T-helper 1 cell treated with Interleukin-12 subunit alpha and Interleukin-12 subunit beta and Interleukin-4 antibody, amounts not matched to agents 30 ng/mL and 1 ng/mL, for 36 hours (primary cell): ENCODE data around the gene CELA2A. TPM values are rescaled to one million over a fixed set of nuclear protein-coding genes. Genes with fewer than 3 reads are reported as not detected.

Experiments used
- intact Hi-C: fragments of 100-400 bp; cut with micrococcal nuclease; formaldehyde crosslinking; loops from one replicate; pipeline ENCODE4 v1.15.1; 2024
- total RNA-seq: library from RNA; stranded (reverse); gene quantifications from 2 replicates; pipeline ENCODE4 v1.2.3, GENCODE V29; 2022

Gene CELA2A
- total RNA-seq = not detected in 2 replicates

DNA sequence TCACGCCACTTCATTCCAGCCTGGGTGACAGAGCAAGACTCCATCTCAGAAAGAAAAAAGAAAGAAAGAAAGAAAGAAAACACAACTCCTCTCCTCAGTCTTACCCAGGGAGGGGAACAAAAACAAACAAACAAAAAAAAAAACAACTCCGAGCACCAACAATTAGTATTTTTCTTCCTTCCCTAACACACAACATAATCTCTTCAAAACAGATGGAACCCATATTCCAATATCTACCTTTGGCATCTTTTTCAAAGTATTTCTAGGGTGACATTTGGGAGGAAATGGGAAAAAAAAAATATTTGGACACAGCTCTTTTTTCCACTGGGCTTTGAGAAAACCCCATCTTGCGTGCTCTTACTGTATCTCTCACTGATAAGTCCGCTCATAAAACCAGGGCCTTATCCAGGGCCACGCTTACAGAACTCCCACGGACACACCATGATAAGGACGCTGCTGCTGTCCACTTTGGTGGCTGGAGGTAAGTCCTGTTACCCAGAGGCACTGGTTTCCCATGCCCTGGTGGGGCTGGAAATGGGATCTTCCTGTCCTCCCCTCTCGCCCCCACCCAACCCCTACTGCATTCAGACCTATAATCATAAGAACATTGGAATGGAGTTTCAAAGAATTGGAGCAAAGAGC lies at the start of gene CELA2A:
TSS of gene CELA2A (plus strand) at position 420 of the 642 bp plus-strand sequence. CDS start at position 442, 22 bp downstream.
- intact Hi-C loops = no loop called here

DNA sequence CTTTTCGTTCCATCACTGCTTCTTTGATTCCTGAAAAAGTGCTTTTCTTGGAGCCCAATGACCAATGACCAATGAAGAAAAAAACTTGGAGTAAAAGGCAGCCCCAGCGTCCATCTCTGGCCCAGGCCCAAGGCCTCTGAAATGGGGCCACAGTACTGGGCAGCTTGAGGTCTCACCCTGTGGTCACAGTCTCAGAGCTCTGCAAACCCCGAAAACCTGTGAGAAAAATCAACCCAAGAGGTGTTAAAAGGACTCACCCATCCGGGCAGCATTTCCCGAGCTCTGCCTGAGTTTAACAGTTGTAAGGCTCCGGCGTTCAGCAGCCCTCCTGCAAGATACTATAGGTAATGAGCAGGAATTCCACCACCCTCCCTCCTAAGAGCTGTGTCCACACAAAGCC lies 49.0 kb upstream of the CELA2A start:
- intact Hi-C loops = no loop called here

DNA sequence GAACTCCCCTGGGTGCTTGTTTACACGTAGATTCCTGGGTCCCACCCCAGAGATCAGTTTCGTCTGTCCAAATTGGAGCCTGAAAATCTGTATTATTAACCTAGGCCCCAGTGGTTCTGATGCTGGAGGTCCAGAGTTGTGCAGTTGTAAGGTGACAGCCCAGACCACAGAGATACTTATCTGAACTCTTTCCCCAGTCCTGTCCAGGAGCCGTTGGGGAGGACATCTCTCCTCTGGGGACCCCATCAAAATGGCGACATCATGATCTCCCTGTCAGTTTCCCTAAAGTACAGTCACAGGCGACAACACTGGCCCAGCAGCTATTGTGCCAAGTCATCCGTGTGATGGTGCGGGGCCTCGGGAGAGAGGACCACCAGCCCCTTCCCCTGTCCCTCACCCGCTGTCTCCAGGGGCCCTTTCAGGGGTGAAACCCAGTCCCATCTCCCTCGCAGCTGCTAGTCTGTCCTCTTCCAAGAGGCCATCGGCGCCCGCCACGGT lies 47.6 kb upstream of the CELA2A start:
- intact Hi-C loops = loop anchor here (1.0 to 2.0 kb wide), 6 partner anchors 8 to 958 kb away; partner anchors contain the start of genes DNAJC16 and SZRD1

DNA sequence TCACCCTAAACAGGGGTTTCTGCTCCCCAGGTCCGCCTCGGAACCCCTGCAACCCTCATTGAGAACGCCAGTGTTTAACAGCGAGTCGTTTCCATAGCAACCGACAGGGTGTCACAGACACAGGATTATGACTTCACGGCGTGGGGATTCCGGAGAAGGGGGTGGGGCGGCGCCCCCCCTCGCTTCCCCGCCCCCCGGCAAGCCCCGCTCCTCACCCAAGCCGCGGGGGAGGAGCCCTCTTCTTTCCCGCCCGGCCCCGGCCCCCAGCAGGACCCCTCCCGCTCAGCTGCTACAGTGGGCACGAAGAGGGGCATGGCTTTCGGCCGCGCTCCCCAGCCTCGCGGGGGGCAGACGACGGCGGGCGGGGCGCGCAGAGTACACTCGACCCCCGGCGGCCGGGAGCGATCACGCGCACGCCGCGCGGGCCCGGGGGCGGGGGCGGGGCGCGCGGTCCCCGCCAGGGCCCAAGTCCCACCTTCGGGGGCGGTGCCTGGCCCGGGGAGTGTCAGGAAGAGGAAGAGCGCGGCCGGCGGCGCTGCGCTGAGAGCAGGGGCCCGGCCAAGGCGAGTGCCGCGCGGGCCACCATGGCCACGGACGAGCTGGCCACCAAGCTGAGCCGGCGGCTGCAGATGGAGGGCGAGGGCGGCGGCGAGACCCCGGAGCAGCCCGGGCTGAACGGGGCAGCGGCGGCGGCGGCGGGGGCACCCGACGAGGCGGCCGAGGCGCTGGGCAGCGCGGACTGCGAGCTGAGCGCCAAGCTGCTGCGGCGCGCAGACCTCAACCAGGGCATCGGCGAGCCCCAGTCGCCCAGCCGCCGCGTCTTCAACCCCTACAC lies 46.9 kb upstream of the CELA2A start, which contains the start of gene EFHD2:
TSS of gene EFHD2 (plus strand) at position 501 of the 835 bp plus-strand sequence. CDS start at position 585, 84 bp downstream.
- intact Hi-C loops = loop anchor here (1.0 to 10.0 kb wide), 8 partner anchors 8 to 1643 kb away; partner anchors contain the start of genes DNAJC16, SDHB and SZRD1

DNA sequence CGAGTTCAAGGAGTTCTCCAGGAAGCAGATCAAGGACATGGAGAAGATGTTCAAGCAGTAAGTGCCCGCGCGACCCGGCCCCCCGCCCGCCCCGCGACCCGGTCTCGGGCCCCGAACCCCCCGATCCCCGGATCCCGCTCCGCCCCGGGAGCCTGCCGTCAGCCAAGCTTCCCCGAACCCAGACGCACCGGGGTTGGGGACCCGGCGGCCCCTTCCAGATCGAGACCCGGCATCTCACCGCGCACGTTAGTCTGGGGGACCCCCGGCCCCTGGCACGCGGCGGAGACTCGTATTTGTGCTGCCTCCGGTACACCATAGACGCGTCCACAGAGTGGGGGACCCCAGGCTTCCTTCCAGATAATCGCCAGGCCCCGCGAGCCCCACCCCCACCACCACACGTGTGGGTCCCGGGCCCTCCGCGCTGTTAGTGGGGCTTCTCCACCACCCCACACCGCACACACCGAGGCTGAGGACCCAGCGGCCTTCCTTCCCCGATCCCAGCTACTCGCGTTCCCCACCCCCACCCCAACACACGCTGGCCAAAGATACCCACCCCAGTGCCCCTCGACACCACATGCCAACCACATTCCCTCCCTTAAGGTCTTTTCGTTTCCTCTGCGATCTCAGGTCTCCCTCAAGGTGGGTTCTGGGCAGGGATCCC lies 46.2 kb upstream of the CELA2A start:
- intact Hi-C loops = loop anchor here (5.0 to 10.0 kb wide), 2 partner anchors 284 to 1642 kb away; partner anchors contain the start of gene SDHB

DNA sequence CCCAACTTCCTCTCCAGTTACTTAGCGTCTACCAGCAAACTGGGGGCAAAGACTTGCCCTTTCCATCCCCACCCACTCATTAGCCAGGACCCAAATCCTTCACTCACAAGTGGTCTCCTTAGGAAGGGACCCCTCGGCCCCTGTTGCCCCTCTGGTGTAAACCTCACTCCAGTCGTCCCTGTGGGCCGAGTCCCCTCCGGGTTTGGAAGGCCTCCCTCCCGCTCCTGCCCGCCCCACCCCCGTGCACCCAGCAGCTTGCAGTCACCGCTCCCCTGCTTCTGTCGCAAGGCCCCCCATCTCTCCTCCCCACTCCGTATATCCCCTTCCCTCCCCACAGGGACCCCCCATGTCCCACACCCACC lies 45.7 kb upstream of the CELA2A start:
- intact Hi-C loops = loop anchor here (5.0 to 10.0 kb wide), 2 partner anchors 284 to 1641 kb away; partner anchors contain the start of gene SDHB

DNA sequence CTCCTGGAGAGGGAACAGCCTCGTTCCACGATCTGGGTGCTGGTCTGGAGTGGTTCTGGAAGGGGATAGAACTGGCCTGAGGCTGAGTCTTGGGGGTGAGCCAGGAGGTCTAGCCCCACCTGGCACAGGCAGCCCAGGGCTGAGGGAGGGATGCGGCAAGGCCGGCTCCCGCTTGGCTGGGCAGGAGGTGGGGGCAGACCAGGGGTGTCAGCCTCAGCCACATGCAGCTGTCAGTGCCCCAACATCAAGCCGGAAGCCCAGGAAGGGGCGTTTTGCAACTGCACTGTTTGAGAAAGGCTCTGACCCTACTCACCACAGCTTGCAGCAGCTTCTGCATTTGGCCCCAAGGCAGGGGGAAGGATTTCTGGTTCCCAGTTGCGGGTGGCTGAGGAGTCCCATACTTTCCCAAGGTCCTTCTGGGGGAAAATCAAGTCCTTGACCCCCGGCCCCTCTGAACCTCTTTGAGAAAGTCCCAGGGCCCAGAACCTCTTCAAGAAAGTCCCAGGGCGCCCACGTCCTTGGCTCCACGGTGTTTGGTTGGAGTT lies 44.9 kb upstream of the CELA2A start:
- intact Hi-C loops = loop anchor here (5.0 to 10.0 kb wide), 2 partner anchors 283 to 1641 kb away; partner anchors contain the start of gene SDHB

DNA sequence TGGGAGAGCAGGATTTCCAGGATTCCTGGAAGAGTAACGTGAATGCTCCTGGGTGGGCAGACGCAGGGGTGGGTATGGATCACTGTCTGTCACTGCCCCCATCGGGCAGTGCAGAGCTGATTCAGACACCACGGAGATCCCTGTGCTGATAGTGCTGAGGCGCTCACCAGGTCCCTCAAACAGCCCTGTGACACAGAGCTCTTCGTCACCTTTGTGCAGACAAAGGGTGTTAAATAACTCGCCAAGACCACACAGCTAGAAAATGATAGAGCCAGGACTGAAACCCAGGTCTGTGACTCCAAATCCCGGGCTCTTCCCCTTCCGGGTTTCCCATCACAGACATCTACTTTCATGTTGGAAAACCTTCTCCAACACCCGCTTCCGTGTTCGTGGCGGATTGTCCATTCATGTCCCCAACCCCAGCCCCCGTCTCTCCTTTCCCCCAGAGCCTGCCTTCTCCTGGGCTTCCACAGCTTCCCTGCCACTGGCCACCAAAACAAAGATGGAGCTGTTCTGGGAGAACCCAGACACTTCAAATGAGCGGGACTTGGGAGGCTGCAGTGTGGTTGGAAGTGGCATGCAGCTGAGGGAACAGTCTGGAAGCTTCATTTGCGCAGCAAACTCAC lies 44.2 kb upstream of the CELA2A start:
- intact Hi-C loops = loop anchor here (5.0 to 10.0 kb wide), 2 partner anchors 283 to 1640 kb away; partner anchors contain the start of gene SDHB

DNA sequence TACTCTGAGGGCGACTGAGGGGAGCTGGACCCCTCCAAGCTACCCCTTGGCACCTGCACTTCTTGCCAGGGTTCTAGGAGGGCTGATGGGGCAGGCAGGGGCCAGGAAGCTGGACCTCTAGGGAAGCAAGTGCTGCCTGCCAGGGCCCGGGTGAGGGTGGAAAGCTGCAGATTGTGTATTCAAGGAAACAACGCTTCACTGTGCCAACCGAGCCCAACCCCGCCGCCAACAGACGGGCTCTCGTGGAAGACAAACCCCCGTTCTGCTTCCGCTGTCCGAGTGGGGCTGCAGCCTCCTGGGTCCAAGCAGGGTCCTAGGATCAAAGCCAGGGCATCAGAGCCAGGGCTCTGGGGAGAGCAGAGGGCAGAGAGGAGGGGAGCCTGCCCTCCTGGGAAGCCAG lies 43.7 kb upstream of the CELA2A start:
- intact Hi-C loops = loop anchor here (5.0 to 10.0 kb wide), 2 partner anchors 282 to 1639 kb away; partner anchors contain the start of gene SDHB

DNA sequence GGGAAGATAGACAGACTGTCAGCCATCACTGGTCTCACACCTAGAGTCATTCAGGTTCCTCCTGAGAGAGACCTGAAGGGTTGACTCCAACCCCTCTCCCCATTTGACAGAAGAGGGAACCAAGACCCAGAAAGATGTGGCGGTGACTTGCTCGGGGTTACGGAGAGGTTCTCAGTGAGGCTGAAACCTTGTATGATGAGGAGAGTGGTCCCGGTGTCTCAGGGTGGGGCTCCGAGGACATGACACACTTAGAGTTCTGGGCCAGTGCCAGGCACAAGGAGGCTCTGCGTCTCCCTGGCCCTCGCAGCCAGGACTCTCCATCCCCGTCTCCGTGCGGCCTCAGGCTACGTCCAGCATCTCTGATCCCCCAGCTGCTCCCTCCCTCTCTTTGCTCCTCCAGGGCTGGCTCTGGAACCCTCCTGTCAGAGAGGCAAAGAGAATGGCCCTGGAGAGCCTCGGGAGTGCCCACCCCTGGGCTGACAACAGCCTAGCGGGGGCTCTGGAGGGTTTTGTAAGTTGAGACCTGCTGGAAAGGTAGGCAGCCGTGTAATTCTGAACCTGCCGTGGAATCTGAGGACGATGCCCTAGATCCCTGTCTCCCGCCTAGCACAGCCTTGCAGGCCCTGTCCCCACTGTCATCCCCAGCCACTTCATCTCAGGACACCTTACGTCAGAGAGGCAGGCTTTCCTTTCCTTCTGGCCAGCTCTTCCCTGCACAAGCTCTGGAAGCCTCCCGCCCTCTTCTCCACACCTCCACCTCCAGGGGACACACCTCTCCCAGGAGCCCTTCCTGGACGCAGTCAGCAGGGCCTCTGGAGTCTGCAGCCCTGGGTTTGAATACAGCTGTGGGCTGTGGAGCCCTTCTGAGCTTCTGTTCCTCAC lies 42.7 kb upstream of the CELA2A start:
- intact Hi-C loops = loop anchor here (5.0 to 10.0 kb wide), 2 partner anchors 281 to 1638 kb away; partner anchors contain the start of gene SDHB

DNA sequence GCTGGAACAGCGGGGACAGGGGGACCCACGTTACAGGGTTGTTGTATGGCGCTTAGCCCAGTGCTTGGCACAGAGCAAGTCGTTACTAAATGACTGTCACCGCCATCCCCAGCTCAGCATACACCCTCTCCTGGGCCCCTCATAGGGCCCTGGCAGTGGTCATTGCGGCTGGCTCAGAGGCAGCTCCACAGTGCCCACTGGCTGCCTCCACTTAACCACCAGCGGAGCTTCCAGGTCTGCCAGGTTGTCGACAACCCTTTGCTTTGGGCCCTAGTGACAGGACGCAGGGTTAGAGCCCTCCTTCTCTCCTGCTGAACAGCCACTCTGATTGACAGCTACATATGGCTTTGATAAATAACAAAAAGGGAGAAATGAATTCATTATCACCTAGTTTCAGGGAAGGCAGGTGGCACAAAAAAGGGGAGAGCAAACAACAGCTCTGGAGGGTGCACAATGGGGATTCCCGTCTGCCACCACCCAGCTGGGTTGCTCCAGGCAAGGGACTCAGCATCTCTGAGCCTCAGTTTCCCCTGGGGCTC lies 42.0 kb upstream of the CELA2A start:
- intact Hi-C loops = loop anchor here (5.0 to 10.0 kb wide), 2 partner anchors 280 to 1638 kb away; partner anchors contain the start of gene SDHB

DNA sequence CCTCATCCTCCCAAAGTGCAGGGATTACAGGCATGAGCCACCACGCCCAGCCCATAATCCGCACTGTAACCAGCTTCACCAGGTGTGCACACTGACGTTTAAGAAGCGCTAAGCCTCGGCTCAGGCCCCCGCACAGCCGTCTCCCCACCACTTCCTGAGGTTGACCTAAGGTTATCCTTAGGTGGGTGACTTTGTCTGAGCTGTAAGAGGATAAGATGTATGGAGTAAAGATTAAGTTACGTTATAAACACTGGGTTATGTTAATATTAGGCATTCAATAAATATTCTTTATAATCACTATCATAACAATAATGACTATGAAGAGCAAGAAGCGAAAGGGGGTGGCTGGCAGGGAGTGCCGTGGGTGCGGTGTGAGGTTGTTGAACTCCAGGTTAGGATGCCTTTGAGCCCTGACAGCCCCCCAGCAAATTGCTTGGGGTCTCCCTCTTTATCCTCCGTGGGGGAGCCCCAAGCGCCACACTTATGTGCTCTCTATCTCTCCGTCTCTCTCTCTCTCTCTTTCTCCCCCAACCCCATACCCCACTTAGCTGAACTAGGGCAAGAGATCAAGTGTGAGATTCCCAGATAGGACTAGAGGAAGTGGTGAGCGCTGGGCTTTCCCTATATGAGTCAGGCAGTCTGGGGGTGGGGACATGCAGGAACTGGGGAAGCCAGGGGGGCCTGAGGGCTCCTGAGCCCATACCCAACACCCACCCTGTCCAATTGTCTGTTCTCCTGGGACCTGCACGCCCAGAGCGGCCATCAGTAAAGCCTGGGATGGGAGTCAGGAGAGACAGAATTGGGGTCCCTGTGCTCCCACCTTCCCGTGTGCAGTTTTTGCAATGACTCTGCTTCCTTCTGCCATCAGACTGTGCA lies 39.2 kb upstream of the CELA2A start:
- intact Hi-C loops = loop anchor here (1.0 to 10.0 kb wide), 6 partner anchors 8 to 278 kb away; partner anchors contain the start of genes CASP9, EFHD2 and FHAD1

DNA sequence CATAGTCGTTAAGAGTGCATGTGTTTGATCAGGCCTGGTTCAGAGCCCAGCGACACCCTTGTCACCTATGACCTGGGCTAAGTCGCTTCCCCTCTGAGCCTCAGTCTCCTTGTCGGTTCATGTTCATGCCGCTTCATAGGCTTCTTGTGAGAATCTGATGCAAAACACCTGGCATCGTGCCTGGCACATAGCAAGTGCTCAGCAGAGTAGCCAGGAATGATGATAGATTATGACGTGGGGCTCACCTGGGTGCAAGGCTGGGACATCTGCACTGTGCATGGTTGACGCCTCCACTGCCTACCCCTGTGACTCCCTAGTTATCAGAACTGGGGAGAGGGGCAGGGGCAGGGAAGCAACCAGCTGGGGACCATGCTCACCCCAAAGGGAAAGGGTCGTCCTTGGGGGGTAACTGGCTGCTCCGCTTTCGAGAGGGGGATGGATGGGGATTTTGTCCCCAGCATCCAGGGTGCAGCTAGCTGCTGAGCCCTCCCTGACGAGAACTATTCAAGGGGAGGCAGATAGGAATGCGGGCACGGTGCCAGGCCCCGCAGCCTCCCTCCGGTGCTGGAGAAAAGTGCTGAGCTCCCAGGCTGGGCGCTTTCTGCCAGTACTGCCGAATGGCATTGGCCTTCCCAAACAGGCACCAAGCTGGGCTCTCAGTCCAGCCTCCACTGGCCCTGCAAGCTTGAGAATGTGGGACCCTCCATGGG lies 37.6 kb upstream of the CELA2A start:
- intact Hi-C loops = loop anchor here (5.0 to 10.0 kb wide), 2 partner anchors 172 to 276 kb away; partner anchors contain the start of gene FHAD1

DNA sequence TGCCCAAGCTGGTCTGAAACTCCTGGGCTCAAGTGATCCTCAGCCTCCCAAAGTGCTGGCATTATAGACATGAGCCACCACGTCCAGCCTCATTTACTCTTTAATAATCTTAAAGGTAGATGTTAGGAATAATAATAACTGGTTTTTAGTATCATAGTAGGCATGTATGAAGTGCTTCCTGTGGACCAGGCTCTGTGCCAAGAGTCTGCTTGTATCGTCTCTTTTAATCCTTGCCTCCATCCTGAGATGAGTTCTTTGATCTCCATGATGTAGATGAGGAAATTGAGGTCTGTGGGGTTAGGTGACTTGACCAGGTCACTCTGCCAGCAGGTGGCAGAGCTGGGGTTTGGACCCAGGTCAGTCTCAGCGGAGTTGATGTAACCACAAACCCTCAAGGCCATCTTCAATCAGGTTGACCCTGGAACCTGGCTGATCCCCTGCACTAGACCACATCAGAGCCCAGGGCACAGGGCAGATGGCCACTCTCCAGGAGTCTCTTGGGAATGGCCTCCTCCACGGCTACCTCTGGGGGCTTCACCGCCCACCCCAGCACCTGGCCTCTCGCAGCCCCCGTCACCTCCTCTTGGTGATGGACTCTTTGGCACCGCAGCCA lies 35.6 kb upstream of the CELA2A start:
- intact Hi-C loops = no loop called here

DNA sequence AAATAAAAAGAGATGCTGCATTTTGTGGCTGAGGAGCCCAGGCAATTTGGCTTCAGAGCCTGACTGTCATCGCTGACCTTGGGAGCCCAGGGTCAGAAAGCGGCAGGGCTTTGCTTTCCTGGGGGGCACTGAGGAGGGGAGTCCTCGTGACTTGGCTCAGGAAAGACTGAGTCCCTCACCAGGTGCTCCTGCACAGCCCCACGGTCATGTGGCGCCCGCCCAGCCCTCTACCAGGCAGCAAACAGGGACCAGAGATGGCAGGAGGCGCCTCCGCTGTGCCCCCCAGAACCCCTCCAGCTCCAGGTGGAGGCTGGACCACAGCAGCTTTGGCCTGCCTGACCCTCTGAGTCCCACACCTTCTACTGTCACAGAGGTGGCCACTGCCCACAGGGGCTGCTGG lies 33.7 kb upstream of the CELA2A start:
- intact Hi-C loops = no loop called here

DNA sequence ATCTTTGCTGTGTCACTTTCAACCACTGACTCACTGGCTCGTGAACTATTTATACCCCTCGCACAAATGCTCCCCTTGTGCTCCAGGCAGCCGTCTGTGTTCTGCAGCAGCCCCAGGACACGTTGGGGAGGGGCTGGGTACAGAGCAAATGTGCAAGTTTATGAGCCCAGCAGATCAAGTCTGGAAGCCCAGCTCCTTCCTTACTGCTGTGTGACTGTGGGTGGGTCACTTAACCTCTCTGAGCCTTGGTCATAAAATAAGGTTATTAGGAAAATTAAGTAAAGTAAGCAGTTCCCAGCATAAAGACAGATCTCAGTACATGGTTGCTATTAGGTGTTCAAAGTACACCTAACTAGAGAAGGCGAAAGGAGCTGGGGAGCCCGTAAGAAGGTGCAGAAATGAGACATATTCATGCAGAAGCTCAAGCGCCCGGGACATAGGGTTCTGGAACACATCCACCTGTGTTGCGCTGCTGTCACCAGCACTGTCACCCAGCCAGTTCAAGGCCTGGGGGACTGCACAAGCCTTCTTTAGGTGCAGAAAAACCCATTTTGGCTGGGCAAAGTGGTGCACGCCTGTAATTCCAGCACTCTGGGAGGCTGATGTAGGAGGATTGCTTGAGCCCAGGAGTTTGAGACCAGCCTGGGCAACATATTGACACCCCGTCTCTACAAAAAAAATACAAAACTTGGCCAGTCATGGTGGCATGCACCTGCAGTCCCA lies 33.0 kb upstream of the CELA2A start:
- intact Hi-C loops = no loop called here
